Thyroid gland (tissue), 4 donors: Measurements from ENCODE around the gene LKAAEAR1. TPM values are rescaled to one million over a fixed set of nuclear protein-coding genes. Genes with fewer than 3 reads are reported as not detected.
"Not testable (repeated sequence)": the region's sequence is repeated elsewhere in the genome, so short reads cannot be mapped to it uniquely, and the experiment has no call there.

Experiments
- DNase-seq, 2 donors: peaks; one replicate each; pipeline ENCODE4 v3.0.0-alpha.2; 2019
- H3K27ac ChIP-seq, 3 donors: fragments of 200-600 bp; sonication (generic); 1 replicate in 2 of 3; 2 replicates in 1 of 3; pipeline ENCODE4 v1.5.1; 2016 to 2019; ENCODE audit warnings: mild to moderate bottlenecking in 1 of 3, moderate library complexity in 1 of 3
- H3K27me3 ChIP-seq: fragments of 200-600 bp; sonication (generic); one replicate; pipeline ENCODE4 v1.5.1; 2019
- H3K36me3 ChIP-seq, 2 donors: fragments of 200-600 bp; sonication (generic); one replicate each; pipeline ENCODE4 v1.5.1; 2016 to 2019
- H3K4me1 ChIP-seq, 2 donors: fragments of 200-600 bp; sonication (generic); one replicate each; pipeline ENCODE4 v1.5.1; 2017 to 2019
- H3K4me3 ChIP-seq, 3 donors: fragments of 200-600 bp; sonication (generic); replicated peaks in 1 of 3; 1 replicate in 2 of 3; 2 replicates in 1 of 3; pipeline ENCODE4 v1.5.1; 2016; ENCODE audit warnings: mild to moderate bottlenecking in 1 of 3
- H3K9me3 ChIP-seq: fragments of 200-600 bp; sonication (generic); one replicate; pipeline ENCODE4 v1.5.1; 2017
- CTCF ChIP-seq, 6 experiments: fragments of 200-600 bp in 3 of 6; fragments of 450-650 bp in 3 of 6; sonication (generic) in 3 of 6; IDR thresholded peaks; one replicate each; pipeline ENCODE4 v1.5.1; 2016 to 2019; ENCODE audit warnings: antibody characterized with exemption in 6 of 6, mild to moderate bottlenecking in 2 of 6, inconsistent platforms in 1 of 6, moderate library complexity in 1 of 6
- POLR2A ChIP-seq, 2 donors: fragments of 450-650 bp; IDR thresholded peaks; one replicate each; pipeline ENCODE4 v1.6.1; 2017; ENCODE audit warnings: antibody characterized with exemption in 2 of 2, mild to moderate bottlenecking in 2 of 2, moderate library complexity in 1 of 2
- WGBS, 2 donors: methylation state at CpG; one replicate each; pipeline ENCODE4 v1.1.5; 2017; 5-methylcytosine and 5-hydroxymethylcytosine counted together
- intact Hi-C: fragments of 100-400 bp; cut with DNase I; formaldehyde crosslinking; loops from one replicate; pipeline ENCODE4 v1.15.1; 2023
- total RNA-seq, 4 donors: library from RNA; depleted of rRNA; stranded (reverse); fragments of >200 nt; gene quantifications; one replicate each; pipeline ENCODE4 v1.2.3, GENCODE V29; 2016

Gene LKAAEAR1
- total RNA-seq, 4 donors from 2014 or later, result 1.3 to 1.7 TPM; not detected in 2

GRCh38 chr20:64091340-64091739 is 7.1 kb upstream of the LKAAEAR1 start:
- Histone ChIP-seq H3K27me3 (no peaks in the 10 kb centered on the region), H3K4me1 (no peaks in the 10 kb centered on the region), H3K9me3 (no peaks in the 10 kb centered on the region), H3K27ac (no peak overlapping the region), H3K36me3 (no peaks in the 10 kb centered on the region), H3K4me3 (no peak overlapping the region)
- no peak for DNase-seq
- WGBS, 2 donors, result 81 to 82% methylated on average over 7 to 14 of the region's 19 CpGs
- TF ChIP-seq CTCF (IDR thresholded peaks at IDR 0.05), result no peak
- no peak for TF ChIP-seq POLR2A (IDR thresholded peaks at IDR 0.05)
- intact Hi-C loops, result no loop called here

GRCh38 chr20:64090165-64090564 is 6.0 kb upstream of the LKAAEAR1 start:
- DNase-seq, result no peak
- H3K27ac ChIP-seq, result no peak overlapping the region
- TF ChIP-seq CTCF (IDR thresholded peaks at IDR 0.05) (no peak), POLR2A (IDR thresholded peaks at IDR 0.05) (no peak)
- no peak overlapping the region for H3K4me3 ChIP-seq
- H3K4me1 ChIP-seq, result no peaks in the 10 kb centered on the region
- H3K27me3 ChIP-seq, result no peaks in the 10 kb centered on the region
- no peaks in the 10 kb centered on the region for H3K9me3 ChIP-seq
- no peaks in the 10 kb centered on the region for H3K36me3 ChIP-seq
- 55 to 67% methylated on average over 5 to 10 of the region's 10 CpGs for WGBS, 2 donors
- intact Hi-C loops, result no loop called here

GRCh38 chr20:64088586-64088985 is 4.4 kb upstream of the LKAAEAR1 start:
- H3K4me3 ChIP-seq, H3K27ac ChIP-seq, intact Hi-C loops, H3K27me3 ChIP-seq, H3K36me3 ChIP-seq, DNase-seq, H3K9me3 ChIP-seq: not testable (repeated sequence)
- peaks cover 0 to 13% of the 10 kb centered on the region in 2 donors for H3K4me1 ChIP-seq

DNA sequence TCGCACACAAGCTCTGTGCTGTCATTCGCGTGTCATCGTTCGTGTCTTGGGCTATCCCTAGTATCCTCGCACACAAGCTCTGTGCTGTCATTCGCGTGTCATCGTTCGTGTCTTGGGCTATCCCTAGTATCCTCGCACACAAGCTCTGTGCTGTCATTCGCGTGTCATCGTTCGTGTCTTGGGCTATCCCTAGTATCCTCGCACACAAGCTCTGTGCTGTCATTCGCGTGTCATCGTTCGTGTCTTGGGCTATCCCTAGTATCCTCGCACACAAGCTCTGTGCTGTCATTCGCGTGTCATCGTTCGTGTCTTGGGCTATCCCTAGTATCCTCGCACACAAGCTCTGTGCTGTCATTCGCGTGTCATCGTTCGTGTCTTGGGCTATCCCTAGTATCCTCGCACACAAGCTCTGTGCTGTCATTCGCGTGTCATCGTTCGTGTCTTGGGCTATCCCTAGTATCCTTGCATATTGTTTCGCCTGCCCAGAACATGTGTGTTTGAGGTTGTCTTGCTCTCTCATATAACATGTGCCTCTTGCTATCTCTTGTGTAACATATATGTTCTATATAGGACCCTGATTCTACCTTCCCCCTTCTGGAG is 3.1 kb upstream of the LKAAEAR1 start:
- DNase-seq, H3K4me3 ChIP-seq, intact Hi-C loops, H3K36me3 ChIP-seq, H3K27me3 ChIP-seq, H3K27ac ChIP-seq, H3K9me3 ChIP-seq: not testable (repeated sequence)
- 99 to 100% methylated on average over 6 to 10 of the region's 36 CpGs for WGBS, 2 donors
- H3K4me1 ChIP-seq, result peaks cover 0 to 22% of the 10 kb centered on the region in 2 donors

- Histone ChIP-seq H3K27ac (no peak overlapping the region), H3K9me3 (no peaks in the 10 kb centered on the region), H3K36me3 (no peaks in the 10 kb centered on the region), H3K4me3 (no peak overlapping the region), H3K4me1 (peaks cover 0 to 22% of the 10 kb centered on the region in 2 donors), H3K27me3 (no peaks in the 10 kb centered on the region)
- DNase-seq, result no peak
- TF ChIP-seq CTCF (IDR thresholded peaks at IDR 0.05), result no peak
- no peak for TF ChIP-seq POLR2A (IDR thresholded peaks at IDR 0.05)
- 96 to 97% methylated on average over 11 of the region's 11 CpGs for WGBS, 2 donors
- intact Hi-C loops, result no loop called here
Observed at GRCh38 chr20:64086801-64087200, 2.6 kb upstream of the LKAAEAR1 start.

DNA sequence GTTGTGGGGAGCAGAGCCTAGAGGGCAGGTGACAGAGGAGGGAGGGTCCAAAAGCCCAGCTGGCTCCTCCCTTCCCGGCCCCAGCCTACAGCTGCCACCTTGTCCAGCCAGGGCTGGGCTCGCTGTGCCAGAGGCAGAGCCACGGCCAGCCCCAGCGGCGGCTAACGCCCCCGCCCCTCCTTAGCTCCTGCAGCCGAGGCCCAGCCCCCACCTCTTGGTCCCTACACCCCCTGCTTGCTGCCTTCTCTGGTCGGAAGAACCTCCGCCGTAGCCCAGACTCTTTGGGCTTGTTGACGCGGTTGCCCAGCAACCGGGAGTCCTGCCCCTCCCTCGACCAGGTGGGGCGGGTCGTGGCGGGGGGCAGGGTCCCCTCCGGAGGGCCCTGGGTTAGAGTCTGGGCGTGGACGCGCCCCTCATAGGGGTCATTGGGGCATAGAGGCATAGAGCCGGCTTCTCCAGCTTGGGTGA is 521 bp upstream of the LKAAEAR1 start:
- intact Hi-C loops, result no loop called here
- DNase-seq, result no peak

More for the DNA sequence above, 521 bp upstream of the LKAAEAR1 start:
- no peaks in the 10 kb centered on the region for H3K9me3 ChIP-seq
- H3K27ac ChIP-seq, result no peak overlapping the region
- TF ChIP-seq CTCF (IDR thresholded peaks at IDR 0.05) (no peak), POLR2A (IDR thresholded peaks at IDR 0.05) (no peak)
- 0% methylated on average over 1 to 6 of the region's 23 CpGs for WGBS, 2 donors
- no peak overlapping the region for H3K4me3 ChIP-seq
- H3K4me1 ChIP-seq, result peaks cover 0 to 22% of the 10 kb centered on the region in 2 donors
- H3K36me3 ChIP-seq, result no peaks in the 10 kb centered on the region
- no peaks in the 10 kb centered on the region for H3K27me3 ChIP-seq
